GM19023 (cell line): ENCODE results near the gene GLCE.
"Not testable (repeated sequence)": the region's sequence is repeated elsewhere in the genome, so short reads cannot be mapped to it uniquely, and the experiment has no call there.

Experiments
- ATAC-seq: cut with Tn5 transposase; IDR thresholded peaks from one replicate; pipeline ENCODE4 v1.9.1; 2021; ENCODE audit warnings: mild to moderate bottlenecking, moderate library complexity; ENCODE audit not compliant: unreplicated experiment

The GLCE gene

DNA sequence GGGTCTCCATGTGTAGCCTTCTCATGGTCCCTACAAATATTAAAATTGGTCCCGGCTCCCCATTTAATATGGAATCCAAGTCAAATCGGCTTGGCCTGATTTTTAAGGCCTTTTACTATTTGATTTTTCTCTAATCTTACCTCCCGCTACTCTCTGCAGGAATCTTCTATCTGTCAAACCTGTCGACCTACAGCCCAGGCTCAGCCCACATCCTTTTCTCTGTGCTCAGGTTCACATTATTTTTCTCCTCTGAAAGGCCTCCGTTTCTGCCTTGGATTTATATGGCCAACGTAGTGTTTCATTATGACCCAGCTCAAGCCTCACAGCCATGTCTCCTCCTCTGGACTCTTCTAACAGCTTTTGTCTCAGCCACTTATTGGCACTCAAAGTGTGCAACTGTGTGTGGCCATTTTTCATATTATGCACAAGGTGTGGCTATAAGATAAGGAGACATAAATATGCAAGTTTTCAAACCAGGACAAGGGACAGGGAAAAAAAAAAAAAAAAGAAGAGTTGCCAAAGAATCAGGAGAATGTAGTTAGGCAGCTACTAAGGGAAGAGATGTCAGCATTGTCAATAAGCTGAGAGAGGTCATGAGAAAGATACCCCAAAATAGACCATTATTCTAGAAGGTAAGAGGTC is 2.1 kb upstream of the GLCE start:
- no peak for ATAC-seq

DNA sequence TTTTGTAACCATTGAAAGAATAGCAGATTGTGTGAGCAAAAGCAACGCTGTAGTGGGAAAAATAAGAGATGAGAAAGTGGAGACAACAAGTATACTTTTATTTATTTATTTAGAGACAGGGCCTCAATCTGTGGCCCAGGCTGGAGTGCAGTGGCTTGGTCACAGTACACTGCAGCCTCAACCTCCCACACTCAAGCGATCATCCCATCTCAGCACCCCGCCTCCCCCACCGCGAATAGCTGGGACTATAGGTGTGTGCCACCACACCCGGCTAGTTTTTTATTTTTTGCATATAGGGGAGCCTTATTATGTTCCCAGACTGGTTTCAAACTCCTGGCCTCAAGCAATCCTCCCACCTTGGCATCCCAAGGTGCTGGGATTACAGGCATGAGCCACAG is 1.6 kb upstream of the GLCE start:
- no peak for ATAC-seq

DNA sequence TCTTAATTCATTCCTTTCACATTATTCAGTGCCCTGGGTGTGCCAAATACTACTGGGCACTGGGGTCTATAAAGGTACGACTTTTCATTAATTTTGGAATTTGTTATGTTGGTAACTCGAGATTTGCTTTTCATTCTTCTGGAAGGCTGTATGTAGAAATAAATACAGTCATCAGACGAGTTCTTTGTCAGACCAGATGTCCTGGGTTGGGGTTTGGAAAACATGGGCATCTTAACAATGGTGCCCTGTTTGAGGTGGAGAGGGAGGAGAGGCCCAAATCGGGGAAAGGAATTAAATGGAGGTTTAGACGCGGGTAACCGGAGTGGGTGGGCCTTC is 662 bp upstream of the GLCE start:
- no peak for ATAC-seq

DNA sequence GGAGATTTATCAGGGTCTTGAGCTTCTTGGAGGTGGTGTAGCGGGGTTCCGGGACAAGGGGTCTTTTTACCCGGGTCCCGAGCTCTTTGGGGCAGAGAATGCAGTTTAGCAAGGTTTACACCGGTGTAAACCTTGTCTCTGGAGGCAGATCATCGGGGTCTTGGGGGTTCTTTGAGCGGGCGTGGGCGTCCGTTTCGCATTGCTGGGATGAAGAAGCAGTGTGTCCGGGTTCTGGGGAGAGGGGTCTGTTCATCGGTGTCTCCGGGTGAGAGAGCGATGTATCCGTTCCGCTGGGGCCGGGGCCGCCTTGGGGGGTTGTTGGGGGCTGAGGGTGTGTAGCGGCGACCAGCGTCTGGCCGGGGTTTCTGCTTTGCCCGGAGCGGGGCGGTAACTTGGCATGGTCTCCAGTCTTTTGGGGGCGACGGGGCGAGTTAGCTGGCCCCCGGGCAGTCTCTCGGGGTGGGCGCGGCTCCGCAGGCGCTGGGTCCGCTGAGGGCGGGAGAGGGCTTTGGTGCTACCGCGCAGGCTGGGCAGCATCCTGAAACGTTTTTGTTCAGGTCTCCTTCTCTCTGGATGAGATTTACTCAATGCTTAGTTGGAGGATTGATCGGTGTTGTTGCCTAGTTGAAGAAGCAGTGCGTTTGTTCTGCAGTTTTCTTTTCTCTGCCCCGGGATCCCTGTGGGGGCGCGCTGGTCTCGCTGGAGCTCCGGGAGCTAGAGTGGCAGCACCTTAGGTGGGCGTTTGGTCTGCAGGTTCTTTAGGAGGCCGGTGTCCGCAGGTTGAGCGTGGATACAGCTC is 843 bp downstream of the GLCE start:
- ATAC-seq: no peak

DNA sequence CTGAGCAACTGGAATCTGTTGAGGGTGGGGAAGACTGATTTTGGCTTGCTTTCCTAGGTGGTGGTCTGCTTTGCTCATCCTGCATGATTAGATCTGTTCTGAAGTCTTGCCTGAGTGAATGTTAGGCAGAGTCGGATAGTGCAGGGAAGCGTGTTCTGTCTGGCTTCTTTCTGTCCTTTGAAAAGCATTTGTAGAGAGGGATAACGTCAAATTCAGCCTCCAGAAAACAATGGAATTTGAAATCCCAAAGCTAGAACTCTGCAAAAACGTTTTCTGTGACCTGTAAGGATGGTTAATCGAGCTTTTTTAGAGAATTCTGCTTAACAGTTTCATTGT is 1.4 kb downstream of the GLCE start:
- ATAC-seq: no peak

DNA sequence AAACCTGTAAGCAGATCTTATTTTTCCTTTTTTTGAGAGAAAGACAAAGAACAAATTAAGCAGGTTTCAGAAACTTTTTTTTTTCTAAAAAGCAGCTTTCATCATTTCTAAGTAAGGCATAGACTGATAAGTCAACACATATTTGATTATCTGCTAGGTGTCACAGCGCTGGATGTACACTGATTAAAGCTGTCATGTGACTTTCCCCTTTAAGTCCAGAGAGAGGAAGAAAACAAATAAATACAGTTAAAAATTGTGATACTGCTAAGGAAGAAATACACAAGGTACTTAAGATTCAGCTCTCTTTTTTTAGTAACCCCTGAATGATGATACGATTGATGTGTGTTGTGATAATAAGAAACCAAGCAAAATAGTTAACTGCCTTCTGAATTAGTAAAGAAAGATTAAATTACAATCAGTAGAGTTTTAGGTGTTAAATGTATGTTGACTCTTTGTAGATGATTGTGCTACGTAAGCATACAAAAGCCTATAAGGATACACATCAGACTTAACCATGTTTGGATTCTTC is 2.8 kb downstream of the GLCE start:
- ATAC-seq: no peak

DNA sequence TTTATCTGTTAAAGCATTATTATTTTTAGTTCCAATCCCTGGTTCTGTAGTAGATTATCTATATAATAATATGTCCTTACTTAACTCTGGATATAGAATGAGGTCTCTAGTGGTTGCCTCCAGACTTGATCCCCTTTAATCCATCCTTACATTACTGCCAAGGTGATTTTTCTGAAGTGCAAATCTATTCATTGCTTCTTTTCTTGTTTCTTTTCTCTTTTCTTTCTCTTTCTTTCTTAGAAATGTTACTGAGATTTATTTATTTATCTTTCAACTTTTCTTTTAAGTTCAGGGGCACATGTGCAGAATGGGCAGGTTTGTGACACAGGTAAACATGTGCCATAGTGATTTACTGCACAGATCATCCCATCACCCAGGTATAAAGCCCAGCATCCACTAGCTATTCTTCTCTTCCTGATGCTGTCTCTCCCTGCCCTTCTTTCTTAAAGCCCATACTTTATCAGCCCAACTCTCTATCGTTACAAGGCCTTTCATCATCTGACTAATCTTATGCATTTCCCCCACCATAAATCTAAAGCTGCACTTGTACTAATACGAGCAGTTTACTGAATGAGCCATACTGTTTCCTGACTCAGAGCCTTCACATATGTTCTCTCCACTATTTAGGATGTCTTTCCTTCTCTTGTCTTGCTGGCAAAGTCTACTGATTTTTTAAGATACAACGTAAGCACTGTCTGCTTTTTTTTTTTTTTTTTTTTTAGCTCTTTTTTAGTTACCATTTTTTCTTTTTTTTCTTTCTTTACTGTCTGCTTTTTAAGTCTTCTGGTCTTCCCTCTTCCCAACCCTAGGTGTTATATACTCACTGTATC is 4.6 kb downstream of the GLCE start:
- ATAC-seq: no peak

DNA sequence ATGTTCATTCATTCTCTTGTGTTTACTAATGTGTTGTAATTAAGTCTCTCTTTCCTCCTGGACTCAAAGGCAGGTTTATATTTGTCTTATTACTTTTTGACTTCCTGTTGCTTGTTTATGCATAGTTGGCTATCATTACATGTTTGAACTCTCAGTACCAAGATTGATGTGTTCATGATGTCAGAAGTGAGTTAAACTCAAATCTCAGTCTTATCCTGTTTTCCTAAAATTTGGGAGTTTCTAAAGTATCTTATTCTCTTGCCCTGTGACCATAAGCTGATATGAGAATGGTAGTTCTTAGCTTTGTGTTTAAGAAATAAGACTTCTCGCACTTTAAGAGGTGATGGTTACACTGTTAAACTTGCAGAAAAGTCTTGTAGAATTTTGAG is 5.2 kb downstream of the GLCE start:
- ATAC-seq: no peak

DNA sequence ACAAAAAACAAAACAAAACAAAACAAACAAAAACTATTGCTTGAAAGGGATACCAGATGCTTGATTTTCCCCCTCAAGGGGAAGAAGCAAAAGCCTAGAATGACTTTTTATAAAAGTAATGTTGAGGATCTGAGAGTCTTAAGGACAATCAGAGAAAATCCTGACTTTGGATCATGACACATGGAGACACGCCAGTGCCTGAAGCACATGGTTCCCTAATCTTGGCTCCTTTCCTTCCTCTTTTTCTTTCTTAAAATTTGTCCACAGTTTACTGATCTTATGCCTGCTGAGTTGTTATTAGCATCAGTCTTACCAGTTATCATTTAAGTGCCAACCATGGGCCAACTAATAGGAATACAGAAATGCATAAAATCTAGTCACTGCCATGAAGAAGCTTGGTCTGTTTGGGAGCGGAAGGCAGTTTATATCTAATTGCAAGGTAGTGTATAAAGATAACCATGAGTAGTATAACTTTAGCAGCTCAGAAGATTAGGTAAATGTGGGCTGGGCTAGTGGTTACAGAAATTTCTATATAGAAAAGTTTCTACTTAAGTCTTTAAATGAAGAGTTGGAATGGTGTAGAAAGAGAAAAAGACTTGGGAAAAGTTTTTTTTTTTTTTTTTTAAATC is 6.9 kb downstream of the GLCE start:
- no peak for ATAC-seq

DNA sequence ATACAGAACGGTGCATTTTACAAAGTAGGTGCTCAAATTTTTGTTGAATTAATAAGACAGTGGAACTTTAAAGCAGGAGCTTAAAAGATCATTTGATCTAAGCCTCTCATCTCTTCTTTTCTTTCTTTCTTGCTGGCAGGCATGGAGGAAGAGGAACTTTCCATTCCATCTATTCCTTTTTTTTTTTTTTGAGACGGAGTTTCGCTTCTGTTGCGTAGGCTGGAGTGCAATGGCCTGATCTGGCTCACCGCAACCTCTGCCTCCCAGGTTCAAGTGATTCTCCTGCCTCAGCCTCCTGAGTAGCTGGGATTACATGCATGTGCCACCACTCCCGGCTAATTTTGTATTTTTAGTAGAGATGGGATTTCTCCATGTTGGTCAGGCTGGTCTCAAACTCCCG is 7.9 kb downstream of the GLCE start:
- ATAC-seq: not testable (repeated sequence)

DNA sequence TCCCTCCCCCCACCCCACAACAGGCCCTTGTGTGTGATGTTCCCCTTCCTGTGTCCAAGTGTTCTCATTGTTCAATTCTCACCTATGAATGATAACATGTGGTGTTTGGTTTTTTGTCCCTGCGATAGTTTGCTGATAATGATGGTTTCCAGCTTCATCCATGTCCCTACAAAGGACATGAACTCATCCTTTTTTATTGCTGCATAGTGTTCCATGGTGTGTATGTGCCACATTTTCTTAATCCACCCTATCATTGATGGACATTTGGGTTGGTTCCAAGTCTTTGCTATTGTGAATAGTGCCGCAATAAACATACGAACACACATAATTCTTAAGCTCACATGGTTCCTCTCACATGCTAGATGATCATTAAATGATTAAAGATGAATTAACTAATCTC is 9.1 kb downstream of the GLCE start:
- not testable (repeated sequence) for ATAC-seq

DNA sequence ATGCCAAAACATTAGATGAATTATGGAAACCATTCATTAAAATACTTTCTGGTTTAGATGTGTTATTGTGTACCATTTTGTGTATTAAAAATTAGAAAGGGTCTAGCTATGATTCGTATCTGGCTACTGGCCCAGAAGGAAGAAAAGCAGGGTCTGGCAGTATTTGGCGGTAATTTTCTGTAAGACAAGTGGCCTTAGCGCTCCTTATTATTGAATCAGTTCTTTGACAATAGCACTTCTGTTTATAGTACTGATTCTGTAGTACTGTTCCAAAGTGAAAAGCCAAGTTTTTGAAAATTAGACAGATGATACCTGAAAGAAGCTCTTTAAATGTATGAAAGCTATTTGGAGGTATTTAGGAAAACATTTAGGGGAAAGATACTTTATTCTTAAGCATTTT is 10.2 kb downstream of the GLCE start:
- ATAC-seq: no peak

DNA sequence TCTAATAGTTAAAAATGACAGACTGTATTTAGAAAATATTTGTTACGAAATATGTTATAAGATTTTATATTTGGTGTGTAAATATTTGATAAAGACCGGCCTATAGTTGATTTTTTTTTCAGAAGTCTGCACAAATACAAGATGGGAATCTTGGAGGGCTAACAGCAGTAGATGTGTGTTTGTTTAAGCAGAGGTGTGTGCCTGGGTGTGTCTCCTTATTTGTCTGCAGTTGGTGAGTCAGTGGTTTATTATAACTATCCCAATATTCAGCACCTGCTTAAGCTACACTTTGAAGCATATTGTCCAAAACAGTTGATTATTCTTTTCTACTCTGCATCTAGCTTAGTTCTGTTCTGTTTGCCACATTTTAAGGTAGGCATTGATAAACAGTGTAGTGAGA is 12.4 kb downstream of the GLCE start:
- no peak for ATAC-seq

DNA sequence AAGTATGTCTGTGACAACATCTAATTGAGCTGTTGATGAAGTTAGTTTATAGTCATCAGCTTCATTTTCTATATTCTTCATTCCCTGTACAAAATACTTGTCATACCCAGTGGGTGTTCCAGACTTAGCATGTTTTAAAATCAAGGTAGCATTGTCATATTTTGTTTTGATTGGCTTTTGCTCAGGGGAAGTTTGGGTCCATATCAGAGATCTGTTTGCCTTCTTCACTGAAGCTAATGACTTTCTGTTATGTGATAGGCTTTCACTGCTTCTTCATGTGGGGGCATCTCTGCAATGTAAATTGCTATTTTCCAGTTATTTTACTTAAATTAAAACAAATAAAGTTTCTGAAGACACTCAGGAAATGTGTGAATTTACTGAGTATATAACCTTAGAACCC is 15.1 kb downstream of the GLCE start:
- no peak for ATAC-seq

DNA sequence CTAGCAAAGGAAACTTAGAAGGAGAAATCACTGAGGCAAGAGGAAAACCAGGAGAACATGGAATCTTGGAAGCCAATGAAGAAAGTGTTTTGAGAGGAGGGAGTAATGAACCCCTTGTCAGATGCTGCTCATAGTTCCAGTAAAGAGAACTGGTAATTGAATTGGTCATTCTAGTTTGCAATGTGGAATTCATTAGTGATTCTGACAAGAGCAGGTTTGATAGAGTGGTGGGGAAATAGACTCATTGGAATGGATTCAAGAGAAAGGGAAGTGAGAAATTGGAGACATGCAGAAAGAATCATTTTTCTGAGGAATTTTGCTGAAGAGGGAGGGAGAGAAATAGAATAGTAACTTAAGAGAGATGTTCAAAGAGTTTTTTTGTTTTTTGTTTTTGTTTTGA is 21.0 kb downstream of the GLCE start:
- no peak for ATAC-seq

DNA sequence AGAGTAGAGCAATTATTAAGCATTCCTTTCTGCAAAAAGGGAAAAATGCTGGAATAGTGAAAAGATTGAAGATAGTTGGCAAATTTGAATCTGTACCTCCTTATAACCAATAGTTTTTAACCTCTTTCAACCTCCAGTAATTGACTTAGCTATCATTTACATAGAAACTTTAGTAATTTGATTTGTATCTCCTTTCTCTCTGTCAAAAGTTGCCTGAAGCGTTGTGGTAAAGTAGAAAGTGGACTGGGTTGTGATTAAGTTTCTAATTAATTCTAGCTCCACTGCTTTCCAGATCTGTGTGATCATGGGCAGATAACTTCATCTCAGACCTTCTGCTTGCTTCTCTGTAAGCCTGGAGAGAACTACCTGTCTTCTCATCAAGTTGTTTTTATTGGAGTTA is 24.8 kb downstream of the GLCE start:
- ATAC-seq: no peak

DNA sequence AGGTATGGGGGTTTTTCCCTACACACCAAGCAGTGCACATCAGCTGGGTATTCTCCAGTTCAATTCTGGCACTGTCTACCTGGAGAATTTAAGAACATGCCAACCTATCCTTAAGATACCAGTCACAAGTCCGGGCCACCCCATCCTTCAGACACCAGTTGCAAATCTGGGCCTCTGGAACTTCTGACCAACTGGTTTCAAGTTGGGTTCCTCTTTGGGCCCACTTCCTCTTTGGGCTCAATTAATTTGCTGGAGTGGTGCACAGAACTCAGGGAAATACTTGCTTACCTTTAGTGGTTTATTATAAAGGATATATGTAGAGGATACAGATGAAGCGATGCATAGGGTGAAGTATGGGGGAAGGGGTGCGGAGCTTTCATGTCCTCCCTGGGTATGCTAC is 25.3 kb downstream of the GLCE start:
- ATAC-seq: no peak

DNA sequence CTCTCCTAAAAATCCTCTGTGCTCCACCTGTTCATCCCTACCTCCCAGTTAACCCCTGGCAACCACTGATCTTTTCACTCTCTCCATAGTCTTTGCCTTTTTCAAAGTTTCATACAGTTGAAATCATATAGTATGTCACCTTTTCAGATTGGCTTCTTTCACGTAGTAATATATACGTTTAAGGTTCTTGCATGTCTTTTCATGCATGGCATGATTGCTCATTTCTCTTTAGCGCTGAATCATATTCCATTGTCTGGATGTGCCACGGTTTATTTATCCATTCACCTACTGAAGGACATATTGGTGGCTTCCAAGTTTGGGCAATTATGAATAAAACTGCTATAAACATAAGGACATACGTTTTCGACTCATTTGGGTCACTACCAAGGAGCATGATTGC is 28.7 kb downstream of the GLCE start:
- ATAC-seq: no peak

DNA sequence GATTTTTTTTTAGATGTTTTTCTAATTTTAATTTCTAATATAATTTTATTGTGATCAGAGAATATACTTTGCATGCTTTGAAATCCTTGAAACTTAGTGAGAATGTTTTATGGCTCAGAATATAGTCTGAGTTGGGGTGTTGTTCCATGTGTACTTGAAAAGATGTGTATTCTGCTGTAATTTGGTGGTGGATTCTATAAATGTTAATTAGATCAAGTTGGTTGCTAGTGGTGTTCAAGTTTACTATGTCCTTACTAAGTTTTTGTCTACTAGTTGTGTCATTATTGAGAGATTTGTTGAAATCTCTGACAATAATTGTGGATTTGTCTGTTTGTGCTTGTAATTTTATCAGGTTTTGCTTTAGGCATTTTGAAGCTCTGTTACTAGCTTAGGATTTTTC is 29.7 kb downstream of the GLCE start:
- ATAC-seq: no peak

DNA sequence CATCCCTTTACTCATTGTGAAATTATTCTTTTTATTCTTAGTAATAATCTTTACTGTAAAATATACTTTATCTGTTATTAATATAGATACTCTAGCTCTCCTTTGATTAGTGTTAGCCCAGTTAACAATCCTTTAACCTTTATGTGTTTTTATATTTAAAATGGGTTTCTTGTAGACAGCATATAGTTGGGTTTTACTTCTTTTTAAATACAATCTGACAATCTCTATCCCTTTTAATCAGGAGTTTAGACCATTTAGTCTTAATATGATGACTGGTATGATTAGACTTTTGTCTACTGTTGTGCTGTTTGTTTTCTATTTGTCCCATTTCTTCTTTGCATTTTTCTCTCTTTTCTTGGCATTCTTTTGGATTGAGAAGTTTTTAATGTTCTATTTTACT is 30.1 kb downstream of the GLCE start:
- no peak for ATAC-seq

DNA sequence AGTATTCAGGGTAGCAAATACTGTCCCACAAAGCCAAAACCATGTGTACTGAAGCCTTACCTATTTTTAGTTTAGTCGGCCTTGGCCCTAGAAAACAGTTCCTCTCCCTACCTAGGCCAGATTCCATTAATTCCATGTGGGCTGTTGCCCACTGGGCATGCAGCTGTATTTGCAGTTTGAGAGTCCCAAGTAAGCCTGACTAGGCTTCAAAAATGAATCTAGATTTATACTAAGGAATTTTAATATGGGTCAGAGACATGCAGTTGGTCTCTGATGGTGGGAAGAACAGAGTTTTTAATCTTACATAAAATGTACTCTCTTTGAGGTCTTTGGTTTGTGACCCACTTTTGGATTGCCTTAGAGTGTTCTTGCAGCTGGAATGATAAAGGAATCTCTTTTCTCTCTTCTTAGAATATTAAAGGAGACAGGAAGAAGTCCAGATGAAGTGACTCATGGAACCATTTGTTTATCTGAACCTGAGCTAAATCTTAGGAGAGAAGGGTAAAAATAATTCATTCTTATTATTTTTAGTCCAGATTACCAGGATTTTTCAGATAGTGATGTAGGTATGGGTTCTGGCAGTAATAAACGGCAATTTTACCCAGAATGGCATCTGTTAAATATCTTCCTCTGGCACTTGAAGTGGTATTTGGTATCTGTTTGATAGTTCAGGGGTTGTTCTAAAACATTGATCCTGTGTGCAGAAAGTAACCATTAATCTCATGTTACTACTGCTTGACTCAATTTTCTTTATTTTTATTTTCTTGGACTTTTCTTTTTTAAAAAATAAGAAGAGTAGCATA is 33.8 kb downstream of the GLCE start:
- no peak for ATAC-seq
